Fibroblast of pulmonary artery (primary cell): ENCODE results near the gene EMP3.

Experiments
- DNase-seq: peaks from one replicate; pipeline ENCODE4 v3.0.0-alpha.2; 2010; ENCODE audit warnings: low read depth
- H3K4me3 ChIP-seq: replicated peaks from 2 replicates; pipeline ENCODE4 v1.5.1; 2011; ENCODE audit warnings: low read depth, mild to moderate bottlenecking, control low read depth, low read length, moderate library complexity
- CTCF ChIP-seq: IDR thresholded peaks from 2 replicates; pipeline ENCODE4 v1.5.1; 2011; ENCODE audit warnings: mild to moderate bottlenecking, control low read depth, low read length, inconsistent platforms; ENCODE audit errors: missing control alignments

Gene EMP3

GRCh38 chr19:48292798-48293197, 32.6 kb upstream of the EMP3 start:
- peak; percentile 80 for DNase-seq
- no peak overlapping the region for H3K4me3 ChIP-seq
- TF ChIP-seq CTCF = no peak

- H3K4me3 ChIP-seq = no peak overlapping the region
- no peak for TF ChIP-seq CTCF
- DNase-seq = no peak
Observed at GRCh38 chr19:48295458-48295857, 29.9 kb upstream of the EMP3 start.

GRCh38 chr19:48296963-48297734, 28.2 kb upstream of the EMP3 start:
- no peak for TF ChIP-seq CTCF
- no peak for DNase-seq
- H3K4me3 ChIP-seq = no peak overlapping the region

GRCh38 chr19:48297975-48298374, 27.4 kb upstream of the EMP3 start:
- no peak for DNase-seq
- H3K4me3 ChIP-seq = no peak overlapping the region
- no peak for TF ChIP-seq CTCF

- H3K4me3 ChIP-seq = no peak overlapping the region
- DNase-seq = no peak
- TF ChIP-seq CTCF = no peak
Observed at GRCh38 chr19:48301886-48302599, 23.3 kb upstream of the EMP3 start.

GRCh38 chr19:48302600-48302959, 22.8 kb upstream of the EMP3 start:
- TF ChIP-seq CTCF = no peak
- no peak overlapping the region for H3K4me3 ChIP-seq
- no peak for DNase-seq
